Liver (tissue), 3 donors: ENCODE measurements around the gene COL5A1.

Experiments
- NR2F2 ChIP-seq: IDR thresholded peaks from 2 replicates; pipeline ENCODE4 v1.6.1; 2016; ENCODE audit warnings: antibody characterized with exemption
- RAD21 ChIP-seq, 2 donors: IDR thresholded peaks; 2 replicates each; pipeline ENCODE4 v1.6.1; 2016; ENCODE audit warnings: antibody characterized with exemption in 2 of 2, mild to moderate bottlenecking in 2 of 2
- RXRA ChIP-seq, 2 donors: IDR thresholded peaks; 2 replicates each; pipeline ENCODE4 v1.6.1; 2017 to 2018; ENCODE audit warnings: antibody characterized with exemption in 2 of 2, mild to moderate bottlenecking in 1 of 2
- TAF1 ChIP-seq: conservative IDR thresholded peaks from 2 replicates; pipeline ENCODE4 v1.6.1; 2016; ENCODE audit warnings: antibody characterized with exemption, mild to moderate bottlenecking
- YY1 ChIP-seq: IDR thresholded peaks from 2 replicates; pipeline ENCODE4 v1.6.1; 2016; ENCODE audit warnings: antibody characterized with exemption, mild to moderate bottlenecking
- TF ChIP-seq, protein P1 (sequence below): fragments of 150-350 bp; IDR thresholded peaks from 2 replicates; pipeline ENCODE4 v1.5.1; 2017; ENCODE audit warnings: improper control_type of control experiment, low read depth, low read length; ENCODE audit not compliant: missing input control
- donor health status: healthy.
- donor health status: healthy.

DNA sequence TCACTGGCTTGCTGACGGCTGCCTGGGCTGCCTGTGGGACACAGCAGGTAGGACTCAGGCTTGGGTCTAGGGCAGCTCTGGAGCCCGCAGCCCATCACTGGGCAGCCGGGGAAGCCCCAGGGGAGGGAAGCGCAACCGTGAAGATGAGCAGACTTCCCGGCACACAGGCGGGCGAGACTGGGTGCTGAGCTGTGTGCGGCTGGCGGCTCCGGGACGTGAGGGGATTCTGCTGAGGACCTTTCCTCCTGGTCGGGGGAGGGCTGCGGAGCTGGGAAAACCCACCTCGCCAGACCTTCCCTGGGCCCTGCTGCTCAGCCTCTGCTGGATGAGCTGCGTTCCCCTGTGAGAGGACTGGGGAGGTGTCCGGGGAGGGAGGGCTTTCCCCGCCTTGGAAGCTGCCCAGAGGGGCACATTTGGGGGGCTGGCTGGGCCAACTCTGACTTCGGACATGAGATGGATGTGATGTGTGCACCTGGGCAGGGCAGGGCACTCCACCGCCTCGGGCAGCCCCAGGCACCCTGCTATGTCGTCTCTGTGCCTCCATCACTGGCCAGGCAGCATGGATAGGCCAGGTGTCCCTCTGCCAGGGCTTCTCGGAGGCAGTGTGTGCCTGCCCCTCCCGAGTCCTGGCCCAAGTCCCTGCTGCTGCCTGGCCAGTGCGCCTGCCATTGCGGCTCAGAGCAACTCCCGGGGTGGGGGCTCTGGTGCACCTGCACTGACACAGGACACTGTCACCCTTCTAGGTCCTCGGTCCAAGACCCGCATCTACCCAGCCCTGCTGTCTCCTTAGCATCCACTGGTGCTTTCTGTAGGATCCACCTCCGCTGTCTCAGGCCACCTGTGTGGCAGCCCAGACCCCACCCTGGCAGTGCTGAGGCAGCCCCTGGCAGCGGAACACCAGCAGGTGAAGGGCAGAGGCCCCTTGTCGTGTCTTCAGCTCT is 66.4 kb downstream of the COL5A1 start:
- TF ChIP-seq, protein P1, sequence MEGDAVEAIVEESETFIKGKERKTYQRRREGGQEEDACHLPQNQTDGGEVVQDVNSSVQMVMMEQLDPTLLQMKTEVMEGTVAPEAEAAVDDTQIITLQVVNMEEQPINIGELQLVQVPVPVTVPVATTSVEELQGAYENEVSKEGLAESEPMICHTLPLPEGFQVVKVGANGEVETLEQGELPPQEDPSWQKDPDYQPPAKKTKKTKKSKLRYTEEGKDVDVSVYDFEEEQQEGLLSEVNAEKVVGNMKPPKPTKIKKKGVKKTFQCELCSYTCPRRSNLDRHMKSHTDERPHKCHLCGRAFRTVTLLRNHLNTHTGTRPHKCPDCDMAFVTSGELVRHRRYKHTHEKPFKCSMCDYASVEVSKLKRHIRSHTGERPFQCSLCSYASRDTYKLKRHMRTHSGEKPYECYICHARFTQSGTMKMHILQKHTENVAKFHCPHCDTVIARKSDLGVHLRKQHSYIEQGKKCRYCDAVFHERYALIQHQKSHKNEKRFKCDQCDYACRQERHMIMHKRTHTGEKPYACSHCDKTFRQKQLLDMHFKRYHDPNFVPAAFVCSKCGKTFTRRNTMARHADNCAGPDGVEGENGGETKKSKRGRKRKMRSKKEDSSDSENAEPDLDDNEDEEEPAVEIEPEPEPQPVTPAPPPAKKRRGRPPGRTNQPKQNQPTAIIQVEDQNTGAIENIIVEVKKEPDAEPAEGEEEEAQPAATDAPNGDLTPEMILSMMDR: no peak
- TF ChIP-seq TAF1 (no peak), RXRA (IDR thresholded peaks at IDR 0.05) (no peak), YY1 (no peak), RAD21 (IDR thresholded peaks at IDR 0.05) (no peak), NR2F2 (no peak)
